GM12891 (cell line): Measurements from ENCODE around the gene TMEM101.

ENCODE experiments used
- POLR2A ChIP-seq: IDR thresholded peaks from 2 replicates; pipeline ENCODE4 v1.6.1; 2011; ENCODE audit warnings: low read depth, low read length, control low read depth
- POLR2AphosphoS5 ChIP-seq: IDR thresholded peaks from 2 replicates; pipeline ENCODE4 v1.6.1; 2011; ENCODE audit warnings: low read depth, low read length, control low read depth

DNA sequence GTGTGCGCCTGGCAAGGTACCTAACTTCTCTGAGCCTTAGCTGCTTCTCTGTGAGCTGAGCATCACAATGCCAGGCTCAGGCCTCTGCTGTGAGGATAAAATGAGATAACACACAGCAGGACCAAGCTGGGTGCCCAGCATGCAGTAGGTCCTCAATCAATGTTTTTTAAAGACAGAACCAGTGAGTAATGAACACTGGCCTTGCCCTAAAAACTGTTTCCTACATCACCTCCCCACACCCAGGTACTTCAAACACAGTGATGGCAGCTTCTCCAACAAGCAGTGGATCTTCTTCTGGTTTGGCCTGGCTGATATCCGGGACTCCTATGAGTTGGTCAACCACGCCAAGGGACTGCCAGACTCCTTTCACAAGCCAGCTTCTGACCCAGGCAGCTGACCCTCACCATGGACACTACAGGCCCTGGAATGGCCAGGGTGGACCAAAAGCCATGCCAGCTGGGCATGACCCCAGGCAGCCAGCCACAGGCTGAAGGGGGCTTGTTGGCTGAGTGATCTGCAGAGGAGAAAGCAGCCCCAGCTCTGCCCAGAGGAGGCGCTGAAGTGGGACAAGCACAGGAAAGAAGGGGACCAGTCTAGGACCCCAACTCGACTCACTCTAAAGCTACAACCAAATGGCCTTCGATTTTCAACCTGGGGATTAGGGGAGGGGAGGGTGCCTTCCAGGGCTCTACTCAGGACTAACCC, 6.4 kb downstream of the TMEM101 start:
- no peak for TF ChIP-seq POLR2AphosphoS5
- no peak for TF ChIP-seq POLR2A
